GM08714 (cell line): Measurements from ENCODE around the gene BCAP31.
"Not testable (repeated sequence)": the region's sequence is repeated elsewhere in the genome, so short reads cannot be mapped to it uniquely, and the experiment has no call there.

Experiments
- H3K4me3 ChIP-seq: fragments of 200-500 bp; sonication (Bioruptor generic); 2 replicates; pipeline ENCODE4 v1.5.1; 2014; ENCODE audit warnings: mild to moderate bottlenecking, low read length, inconsistent platforms
- ZNF274 ChIP-seq: IDR thresholded peaks from 2 replicates; pipeline ENCODE4 v1.6.1; 2012; ENCODE audit warnings: mild to moderate bottlenecking, low read depth, low read length

Gene BCAP31

DNA sequence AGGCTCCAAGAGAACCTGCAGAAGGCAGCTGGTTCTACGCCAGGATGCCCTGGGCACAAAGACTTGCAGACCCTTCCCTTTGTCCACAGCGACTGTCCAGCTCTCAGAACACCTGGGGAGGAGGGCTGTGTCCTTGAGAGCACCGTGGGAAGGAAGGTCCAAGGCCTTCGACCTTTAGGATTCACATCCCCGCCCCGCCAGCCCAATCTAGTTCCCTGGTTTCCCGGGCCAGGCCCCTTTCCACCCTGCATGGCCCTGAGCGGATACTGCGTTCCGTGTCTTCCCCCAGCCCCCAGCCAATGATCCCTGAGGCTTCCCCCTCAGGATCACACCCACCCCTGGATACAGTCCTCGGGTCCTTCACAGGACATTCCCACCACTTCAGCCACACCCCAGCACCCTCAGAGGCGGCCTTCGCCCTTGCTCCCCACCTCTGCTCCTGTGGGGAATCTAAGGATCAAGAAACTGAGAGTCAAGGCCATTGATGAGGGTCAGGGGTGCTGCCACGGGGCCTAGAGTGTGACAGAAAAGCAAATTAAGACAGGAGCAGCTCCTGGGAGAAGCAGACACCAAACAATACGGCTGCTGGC is 9.6 kb upstream of the BCAP31 start:
- TF ChIP-seq ZNF274: no peak
- no peak overlapping the region for H3K4me3 ChIP-seq

DNA sequence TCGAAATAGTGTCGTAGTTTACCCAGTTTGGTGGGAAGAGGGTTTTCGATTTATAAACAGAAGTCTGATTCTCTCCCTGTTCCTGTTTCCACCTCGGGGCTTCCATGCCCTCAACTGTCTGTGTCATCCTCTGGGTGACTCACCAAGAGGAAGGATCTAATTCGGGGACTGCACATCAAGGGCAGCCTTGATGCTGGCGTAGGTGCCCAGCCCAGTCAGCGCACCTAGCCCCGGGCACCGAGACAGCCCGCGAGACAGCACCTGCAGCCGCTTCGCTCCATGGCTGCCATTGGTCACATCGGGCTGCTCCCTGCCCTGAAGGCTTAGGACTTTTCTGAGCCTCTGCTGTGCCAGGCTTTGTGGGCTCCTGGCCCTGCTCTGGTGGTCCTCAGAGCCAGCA is 8.2 kb upstream of the BCAP31 start:
- TF ChIP-seq ZNF274: no peak
- no peak overlapping the region for H3K4me3 ChIP-seq

DNA sequence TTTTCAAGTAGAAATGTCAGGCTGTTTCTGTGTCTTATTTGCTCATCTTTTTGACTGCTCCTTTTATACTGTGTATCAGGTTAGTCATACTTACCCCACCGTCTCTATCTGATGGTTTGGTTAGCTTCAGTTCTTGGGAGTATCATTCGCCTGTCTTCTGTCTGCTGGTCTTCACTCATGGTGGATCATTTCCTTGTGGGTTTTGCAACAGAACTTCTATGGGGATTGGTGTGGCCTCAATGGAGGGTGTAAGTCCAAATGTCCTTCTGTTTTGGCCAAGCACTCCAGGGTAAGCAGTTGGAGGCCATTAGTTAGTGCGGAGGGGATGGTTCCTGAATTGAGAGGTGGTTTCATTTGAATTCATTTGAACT is 7.6 kb upstream of the BCAP31 start:
- TF ChIP-seq ZNF274: no peak
- no peak overlapping the region for H3K4me3 ChIP-seq

GRCh38 chrX:153731117-153731844 is 7.1 kb upstream of the BCAP31 start:
- no peak overlapping the region for H3K4me3 ChIP-seq
- no peak for TF ChIP-seq ZNF274

DNA sequence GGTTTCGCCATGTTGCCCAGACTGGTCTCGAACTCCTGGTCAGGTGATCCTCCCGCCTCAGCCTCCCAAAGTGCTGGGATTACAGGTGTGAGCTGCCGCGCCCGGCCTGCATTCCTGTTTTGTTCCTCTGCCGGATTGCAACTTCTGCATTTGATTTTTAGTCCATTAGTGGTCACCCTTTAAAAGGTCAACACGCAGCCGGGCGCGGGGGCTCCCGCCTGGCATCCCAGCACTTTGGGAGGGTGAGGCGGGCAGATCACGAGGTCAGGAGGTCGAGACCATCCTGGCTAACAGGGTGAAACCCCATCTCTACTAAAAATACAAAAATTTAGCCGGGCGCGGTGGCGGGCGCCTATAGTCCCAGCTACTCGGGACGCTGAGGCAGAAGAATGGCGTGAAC is 5.9 kb upstream of the BCAP31 start:
- not testable (repeated sequence) for H3K4me3 ChIP-seq

DNA sequence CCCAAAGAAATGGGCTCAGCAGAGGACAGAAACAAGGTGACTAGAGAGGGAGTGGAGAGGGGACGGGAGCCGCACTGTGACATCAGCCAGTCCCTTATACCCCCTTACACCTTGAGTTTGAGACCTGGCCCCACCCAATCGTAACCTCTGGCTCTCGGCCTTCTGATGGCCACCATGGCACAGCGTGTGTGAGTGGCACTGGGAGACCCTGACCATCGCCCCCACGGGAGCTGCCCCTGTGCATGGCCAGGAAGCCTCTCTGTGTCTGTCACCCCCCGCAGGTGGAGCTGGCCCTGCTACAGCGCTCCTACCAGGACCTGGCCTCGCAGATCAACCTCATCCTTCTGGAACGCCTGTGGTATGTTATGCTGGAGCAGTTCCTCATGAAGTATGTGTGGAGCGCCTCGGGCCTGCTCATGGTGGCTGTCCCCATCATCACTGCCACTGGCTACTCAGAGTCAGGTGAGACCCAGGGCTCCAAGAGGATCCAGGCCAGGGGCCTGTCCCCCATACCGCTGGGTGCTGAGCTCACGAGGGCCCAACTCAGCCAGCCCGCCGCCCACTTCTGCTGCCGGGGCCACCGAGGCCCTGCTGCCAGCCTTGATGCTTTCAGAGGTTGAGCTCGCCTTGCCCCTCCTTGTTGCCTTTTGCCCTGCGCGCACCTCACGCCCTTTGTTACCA is 4.9 kb upstream of the BCAP31 start:
- H3K4me3 ChIP-seq: no peak overlapping the region

GRCh38 chrX:153728095-153728494 is 3.9 kb upstream of the BCAP31 start:
- H3K4me3 ChIP-seq: no peak overlapping the region
- no peak for TF ChIP-seq ZNF274

More for the DNA sequence above, 4.9 kb upstream of the BCAP31 start:
- no peak for TF ChIP-seq ZNF274

DNA sequence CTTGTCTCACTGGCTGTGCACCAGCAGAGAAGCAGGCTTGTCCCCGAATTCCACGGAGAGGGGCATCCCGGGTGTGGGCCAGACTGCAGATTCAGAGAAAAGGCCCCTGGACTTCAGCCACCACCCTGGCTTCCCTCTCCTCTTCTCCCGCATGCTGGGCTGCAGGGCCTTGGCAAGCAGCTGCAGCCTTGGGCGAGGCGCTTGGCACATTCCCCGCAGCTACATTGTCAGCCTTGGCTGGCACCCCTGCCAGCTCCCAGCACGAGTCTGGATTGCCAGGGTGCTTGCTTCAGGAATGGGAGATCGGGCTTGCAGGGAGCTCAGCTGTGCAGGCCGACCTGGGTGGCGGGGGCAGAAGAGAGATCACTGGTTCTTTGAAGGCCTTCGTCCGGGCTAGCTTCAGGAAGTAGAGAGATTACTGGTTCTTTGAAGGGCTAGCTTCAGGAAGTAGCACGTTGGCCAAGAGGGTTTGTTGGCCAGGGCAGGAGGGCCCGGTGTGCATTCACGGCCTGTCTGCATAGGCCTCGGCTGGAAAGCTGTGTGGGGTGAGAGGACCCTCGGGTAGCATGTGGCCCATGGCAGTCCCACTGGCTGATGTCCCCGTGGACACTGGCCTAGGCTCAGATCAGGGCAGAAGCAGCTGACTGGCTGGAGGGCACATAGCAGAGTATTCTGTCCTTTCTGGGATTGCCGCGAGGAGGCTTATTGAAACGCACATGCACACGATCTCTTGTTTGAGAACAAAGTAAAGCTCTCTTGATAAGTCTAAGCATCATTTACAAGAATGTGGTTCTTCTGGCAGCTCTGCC is 3.1 kb upstream of the BCAP31 start:
- no peak for TF ChIP-seq ZNF274
- H3K4me3 ChIP-seq: no peak overlapping the region; the same call in 1 of the 2 replicates

DNA sequence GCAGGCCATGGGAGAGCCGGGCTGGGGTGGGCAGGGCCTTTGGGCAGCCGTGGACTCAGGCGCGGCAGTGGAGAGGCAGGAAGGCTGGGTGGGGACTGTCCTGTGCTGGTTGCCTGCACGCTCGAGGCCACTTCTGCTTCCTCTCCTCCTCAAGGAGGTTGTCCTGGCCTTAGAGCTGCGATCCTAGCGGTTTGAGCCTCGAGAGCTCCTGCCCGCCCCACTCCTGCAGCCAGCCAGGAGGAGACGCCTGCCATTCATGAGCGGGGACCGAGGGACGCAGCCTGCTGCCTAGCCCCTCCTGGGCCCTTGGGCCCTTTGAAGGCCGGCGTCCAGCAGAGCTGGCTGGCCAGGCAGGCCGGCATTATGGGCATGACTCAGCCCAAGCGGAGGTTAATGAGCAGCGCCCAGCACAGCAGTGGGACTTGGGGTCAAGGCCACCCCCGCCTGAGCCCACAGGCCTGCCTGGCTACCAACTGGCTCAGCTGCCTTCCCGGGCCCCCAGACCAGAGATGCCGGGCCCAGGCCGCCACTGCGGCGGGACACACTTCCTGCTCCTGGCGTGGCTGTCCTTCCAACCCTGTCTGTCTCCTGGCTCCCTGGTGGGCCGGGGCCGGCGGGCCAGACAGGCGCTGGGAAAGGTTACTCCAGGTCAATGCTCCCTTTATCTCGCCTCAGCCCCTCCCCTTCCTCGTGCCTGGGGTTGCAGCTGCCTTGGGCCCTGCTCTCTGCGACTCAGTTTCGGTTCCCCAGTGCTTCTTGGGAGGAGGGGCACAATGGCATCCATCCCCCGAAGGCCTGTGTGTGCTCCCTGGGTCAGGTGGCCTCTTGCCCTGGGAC is 2.3 kb upstream of the BCAP31 start:
- H3K4me3 ChIP-seq: no peak overlapping the region; the same call in 1 of the 2 replicates
- TF ChIP-seq ZNF274: no peak

GRCh38 chrX:153725832-153726285 is 1.7 kb upstream of the BCAP31 start:
- no peak overlapping the region for H3K4me3 ChIP-seq
- TF ChIP-seq ZNF274: no peak

GRCh38 chrX:153725039-153725831 is 1.0 kb upstream of the BCAP31 start:
- TF ChIP-seq ZNF274: no peak
- peak overlapping the region; percentile 45; the same call in 1 of the 2 replicates for H3K4me3 ChIP-seq

- TF ChIP-seq ZNF274: no peak
- H3K4me3 ChIP-seq: peak overlapping the region; percentile 73; the same call in 1 of the 2 replicates
Observed at GRCh38 chrX:153723351-153724251, 586 bp downstream of the BCAP31 start.
